ENCODE data around the gene IGFLR1.

IGFLR1 gene

GRCh38 chr19:35723671-35724070 lies 18.6 kb downstream of the IGFLR1 start:
- no peak for DNase-seq

DNA sequence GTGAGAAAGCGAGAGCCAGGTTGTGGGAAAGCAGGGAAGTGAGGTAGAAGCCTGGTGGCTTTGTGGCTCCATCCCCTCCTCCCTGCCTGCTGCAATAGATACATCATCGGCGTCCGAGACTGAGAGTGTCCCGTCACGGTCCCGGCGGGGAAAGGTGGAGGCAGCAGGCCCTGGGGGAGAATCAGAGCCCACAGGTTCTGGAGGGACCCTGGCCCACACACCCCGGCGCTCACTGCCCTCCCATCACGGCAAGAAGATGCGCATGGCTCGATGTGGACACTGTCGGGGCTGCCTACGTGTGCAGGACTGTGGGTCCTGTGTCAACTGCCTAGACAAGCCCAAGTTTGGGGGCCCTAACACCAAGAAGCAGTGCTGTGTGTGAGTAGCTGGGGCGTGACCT lies 19.4 kb downstream of the IGFLR1 start:
- no peak for DNase-seq

DNA sequence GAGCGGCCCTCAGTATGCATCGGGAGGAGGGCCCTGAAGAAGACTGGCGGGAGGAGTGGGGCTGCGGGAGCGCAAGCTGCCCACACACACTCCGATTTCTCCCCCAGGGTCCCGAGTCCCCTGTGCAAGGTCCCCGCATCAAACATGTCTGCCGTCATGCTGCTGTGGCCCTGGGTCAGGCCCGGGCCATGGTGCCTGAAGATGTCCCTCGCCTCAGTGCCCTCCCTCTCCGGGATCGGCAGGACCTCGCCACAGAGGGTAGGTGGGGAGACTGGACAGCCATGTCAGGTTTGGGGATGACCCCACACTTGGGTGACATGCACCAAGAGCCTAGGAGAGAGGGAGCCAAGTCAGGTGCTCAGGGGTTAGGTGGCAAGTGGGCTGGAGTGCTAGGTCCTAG lies 19.8 kb downstream of the IGFLR1 start:
- no peak for DNase-seq

- no peak for DNase-seq
These were observed 20.9 kb downstream of the IGFLR1 start for GRCh38 chr19:35721374-35721773.

DNA sequence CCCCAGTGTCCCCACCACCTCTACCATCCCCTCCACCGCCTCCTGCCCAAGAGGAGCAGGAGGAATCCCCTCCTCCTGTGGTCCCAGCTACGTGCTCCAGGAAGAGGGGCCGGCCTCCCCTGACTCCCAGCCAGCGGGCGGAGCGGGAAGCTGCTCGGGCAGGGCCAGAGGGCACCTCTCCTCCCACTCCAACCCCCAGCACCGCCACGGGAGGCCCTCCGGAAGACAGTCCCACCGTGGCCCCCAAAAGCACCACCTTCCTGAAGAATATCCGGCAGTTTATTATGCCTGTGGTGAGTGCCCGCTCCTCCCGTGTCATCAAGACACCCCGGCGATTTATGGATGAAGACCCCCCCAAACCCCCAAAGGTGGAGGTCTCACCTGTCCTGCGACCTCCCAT lies 21.6 kb downstream of the IGFLR1 start:
- DNase-seq = no peak

DNA sequence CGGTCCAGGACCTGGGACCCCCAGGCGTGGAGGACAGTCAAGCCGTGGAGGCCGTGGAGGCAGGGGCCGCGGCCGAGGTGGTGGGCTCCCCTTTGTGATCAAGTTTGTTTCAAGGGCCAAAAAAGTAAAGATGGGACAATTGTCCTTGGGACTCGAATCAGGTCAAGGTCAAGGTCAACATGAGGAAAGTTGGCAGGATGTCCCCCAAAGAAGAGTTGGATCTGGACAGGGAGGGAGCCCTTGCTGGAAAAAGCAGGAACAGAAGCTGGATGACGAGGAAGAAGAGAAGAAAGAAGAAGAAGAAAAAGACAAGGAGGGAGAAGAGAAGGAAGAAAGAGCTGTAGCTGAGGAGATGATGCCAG lies 22.1 kb downstream of the IGFLR1 start:
- no peak for DNase-seq

DNA sequence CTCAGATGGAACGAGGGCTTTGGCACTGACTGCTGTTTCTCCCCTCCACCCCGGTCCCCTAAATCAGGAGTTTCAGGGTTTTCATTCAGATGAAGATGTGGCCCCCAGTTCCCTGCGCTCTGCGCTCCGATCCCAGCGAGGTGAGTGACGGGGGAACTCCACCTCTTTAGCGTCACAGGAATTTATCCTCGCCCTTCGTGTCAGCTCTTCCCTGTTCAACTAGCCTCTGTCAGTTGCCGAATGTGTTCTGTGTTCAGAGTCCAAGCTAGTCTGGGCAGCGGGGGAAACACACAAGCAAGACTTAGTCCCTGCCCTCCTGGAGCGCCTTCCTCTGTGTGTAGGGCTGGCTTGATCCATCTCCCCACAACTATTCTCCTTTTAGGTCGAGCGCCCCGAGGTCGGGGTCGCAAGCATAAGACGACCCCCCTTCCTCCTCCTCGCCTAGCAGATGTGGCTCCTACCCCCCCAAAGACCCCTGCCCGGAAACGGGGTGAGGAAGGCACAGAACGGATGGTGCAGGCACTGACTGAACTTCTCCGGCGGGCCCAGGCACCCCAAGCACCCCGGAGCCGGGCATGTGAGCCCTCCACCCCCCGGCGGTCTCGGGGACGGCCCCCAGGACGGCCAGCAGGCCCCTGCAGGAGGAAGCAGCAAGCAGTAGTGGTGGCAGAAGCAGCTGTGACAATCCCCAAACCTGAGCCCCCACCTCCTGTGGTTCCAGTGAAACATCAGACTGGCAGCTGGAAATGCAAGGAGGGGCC lies 22.7 kb downstream of the IGFLR1 start:
- DNase-seq = no peak

- peak; percentile 39 for DNase-seq
These were observed 23.8 kb downstream of the IGFLR1 start for GRCh38 chr19:35718345-35719041.

GRCh38 chr19:35717665-35718344 lies 24.4 kb downstream of the IGFLR1 start, which contains the start of gene KMT2B:
Gene KMT2B (plus strand): TSS chr19:35718003. CDS start chr19:35718019, 16 bp downstream.
- no peak for DNase-seq

DNA sequence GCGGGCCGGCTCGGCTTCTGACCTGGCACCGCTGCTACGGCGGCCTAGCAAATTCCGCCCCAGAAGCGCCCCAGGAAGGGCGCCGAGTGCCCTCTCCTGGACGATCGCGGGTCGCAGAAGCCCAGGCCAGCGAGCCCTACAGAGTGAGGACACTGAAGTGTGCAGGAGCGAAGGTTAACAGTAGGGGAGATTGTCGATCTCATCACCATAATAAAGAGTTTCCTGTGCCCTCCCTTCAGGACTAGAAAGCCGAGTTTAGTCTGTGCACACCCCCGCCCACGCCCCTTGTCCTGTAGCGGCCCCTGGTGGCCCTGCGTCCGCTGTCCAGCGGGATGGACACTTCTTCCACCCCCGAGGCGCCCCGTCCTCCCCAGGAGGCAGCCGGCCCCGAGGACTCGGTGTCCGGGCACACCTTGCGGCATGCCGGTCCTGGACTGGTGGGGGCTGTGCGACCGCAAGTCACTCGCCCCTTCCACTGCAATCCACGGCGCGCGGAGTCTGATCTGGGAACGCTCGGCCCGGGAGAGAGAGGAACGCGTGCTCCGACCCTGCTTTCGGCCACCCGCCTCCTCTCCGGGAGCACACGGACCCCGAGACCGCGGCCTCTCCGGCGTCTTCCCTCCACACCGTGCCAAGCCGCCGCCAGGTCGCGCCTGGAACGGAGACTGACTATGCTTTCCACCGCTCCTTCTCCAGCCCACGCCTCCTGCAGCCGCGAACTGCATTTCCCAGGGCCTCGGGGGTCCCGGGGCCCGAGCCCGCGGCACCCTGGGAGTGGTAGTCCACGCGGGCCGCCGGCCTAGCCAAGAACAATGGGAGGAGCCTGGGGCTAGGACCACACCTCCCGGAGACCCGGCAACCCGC lies 25.2 kb downstream of the IGFLR1 start:
- DNase-seq = peak; percentile 93

GRCh38 chr19:35715981-35716800 lies 26.1 kb downstream of the IGFLR1 start:
- DNase-seq = no peak

DNA sequence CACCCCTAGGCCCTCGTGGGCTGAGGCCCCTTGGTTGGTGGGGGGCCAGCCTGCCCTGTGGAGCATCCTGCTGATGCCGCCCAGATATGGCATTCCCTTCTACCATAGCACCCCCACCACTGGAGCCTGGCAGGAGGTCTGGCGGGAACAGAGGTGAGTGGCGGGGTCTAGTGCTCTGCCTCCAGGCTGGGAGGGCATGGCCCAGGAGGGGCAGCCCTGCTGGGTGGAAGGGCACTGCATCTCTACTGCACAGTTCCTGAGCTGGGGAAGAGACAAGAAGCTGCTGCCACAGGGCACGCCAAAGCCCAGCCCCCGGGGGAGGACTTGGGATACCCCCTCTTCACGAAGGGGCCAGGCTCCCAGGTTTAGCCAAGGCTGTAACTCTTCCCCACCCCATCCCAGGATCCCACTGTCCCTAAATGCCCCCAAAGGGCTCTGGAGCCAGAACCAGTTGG lies 26.9 kb downstream of the IGFLR1 start:
- DNase-seq = no peak

DNA sequence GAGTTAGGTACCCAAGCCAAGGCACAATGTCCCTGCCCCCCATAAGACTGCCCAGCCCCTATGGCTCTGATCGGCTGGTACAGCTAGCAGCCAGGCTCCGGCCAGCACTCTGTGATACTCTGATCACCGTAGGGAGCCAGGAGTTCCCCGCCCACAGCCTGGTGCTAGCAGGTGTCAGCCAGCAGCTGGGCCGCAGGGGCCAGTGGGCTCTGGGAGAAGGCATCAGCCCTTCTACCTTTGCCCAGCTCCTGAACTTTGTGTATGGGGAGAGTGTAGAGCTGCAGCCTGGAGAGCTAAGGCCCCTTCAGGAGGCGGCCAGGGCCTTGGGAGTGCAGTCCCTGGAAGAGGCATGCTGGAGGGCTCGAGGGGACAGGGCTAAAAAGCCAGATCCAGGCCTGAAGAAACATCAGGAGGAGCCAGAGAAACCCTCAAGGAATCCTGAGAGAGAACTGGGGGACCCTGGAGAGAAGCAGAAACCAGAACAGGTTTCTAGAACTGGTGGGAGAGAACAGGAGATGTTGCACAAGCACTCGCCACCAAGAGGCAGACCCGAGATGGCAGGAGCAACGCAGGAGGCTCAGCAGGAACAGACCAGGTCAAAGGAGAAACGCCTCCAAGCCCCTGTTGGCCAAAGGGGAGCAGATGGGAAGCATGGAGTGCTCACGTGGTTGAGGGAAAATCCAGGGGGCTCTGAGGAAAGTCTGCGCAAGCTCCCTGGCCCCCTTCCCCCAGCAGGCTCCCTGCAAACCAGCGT lies 27.5 kb downstream of the IGFLR1 start:
- DNase-seq = no peak

DNA sequence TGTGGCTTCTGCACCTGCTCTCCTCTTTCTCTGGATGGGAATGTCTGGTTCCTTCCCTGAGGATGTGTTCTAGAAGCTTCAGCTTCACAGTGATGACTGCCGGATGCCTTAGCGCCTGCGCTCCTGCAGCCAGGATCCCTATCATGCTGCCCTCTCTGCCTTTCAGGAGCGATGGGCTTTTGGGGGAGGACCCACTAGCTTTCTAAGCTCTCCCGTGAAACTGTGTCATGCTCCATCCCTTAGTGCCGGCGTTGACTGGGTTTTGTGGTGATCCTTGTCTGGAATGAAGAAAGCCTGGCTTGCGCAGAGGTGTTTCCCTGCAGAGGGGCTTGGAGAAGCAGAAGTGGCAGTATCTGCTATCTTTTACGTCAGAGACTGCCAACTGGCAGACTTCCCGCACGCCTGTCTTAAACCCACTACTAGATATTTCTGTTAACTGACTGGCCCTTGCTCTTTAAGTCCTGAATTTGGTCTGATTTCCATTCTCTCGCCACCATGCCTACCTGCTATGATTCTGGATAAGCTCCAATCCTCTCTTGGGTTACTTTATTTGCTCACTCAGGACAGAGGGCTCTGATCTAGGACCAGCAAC lies 28.3 kb downstream of the IGFLR1 start:
- no peak for DNase-seq

DNA sequence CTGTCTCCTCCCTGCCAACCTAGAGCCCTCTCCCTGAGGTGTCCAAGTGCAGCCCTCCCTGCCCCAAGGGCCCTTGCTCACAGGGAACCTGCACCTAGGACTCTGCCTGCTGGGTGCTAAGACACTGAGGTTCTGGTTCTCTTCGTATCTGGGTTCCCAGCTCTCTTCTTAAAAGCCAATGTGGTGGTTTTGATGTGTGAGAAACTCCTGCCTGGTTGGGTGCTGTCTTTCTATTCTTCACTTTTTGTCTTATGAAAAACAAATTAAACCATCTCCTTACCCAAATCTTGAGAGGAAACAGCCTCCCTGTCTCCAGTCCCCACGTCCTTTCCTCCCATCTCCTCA lies 28.8 kb downstream of the IGFLR1 start:
- DNase-seq = no peak

GRCh38 chr19:35712567-35713505 lies 29.4 kb downstream of the IGFLR1 start:
- no peak for DNase-seq

DNA sequence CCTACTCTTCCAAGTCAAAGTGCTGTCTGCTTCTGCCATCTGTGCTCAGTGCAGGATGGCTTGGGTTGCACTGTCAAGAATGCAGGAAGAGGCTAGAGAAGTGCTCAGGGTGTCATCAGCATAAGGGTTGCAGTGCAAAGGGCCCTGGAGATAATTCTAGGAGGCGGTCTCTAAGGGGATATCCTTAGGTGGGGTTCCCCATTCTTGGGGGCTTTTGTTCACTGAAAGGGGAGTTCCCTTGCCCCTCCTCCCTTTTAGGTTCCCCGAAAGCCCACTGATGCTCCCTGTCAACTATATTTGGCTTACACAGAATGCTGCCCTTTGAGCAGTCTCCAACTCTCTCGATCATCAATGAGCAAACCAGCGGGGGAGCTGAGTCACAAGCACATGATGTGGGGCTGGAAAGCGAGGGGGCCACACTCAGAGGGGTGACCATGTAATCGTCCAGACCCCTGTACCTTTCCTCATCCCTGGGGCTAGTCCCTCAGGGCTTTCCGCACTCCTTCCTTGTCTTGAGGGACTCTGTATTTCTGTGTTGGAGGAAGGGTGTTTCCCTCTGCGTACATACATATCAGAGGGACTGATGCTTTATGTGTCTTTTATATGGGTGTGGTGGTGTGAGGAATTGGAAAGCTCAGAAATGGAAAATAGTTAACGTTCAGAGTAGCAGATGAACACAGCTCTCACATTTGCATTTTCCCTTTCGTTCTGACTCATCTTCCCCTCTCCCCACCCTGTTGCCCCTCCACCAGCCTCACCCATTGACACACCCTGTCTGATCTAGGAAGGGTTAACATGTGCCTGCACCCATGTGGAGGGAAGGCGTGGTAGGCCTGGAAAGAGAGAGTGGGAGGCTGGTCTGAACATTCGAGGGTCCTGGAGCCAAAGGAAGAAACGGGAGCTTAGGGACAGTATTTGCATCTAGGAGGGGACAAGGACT lies 31.2 kb downstream of the IGFLR1 start:
- no peak for DNase-seq

GRCh38 chr19:35708391-35708790 lies 33.9 kb downstream of the IGFLR1 start:
- DNase-seq = no peak
